CD4-positive, alpha-beta T cell treated with Interleukin-4 for 4 hours (primary cell): ENCODE measurements around the gene RBBP8NL.
A peak's percentile ranks its signal among the peaks of the same experiment; 100 is the strongest.
"Not testable (repeated sequence)": the region's sequence is repeated elsewhere in the genome, so short reads cannot be mapped to it uniquely, and the experiment has no call there.

Experiments
- DNase-seq: peaks from one replicate; pipeline ENCODE4 v3.0.0-alpha.2; 2020

The RBBP8NL gene

DNA sequence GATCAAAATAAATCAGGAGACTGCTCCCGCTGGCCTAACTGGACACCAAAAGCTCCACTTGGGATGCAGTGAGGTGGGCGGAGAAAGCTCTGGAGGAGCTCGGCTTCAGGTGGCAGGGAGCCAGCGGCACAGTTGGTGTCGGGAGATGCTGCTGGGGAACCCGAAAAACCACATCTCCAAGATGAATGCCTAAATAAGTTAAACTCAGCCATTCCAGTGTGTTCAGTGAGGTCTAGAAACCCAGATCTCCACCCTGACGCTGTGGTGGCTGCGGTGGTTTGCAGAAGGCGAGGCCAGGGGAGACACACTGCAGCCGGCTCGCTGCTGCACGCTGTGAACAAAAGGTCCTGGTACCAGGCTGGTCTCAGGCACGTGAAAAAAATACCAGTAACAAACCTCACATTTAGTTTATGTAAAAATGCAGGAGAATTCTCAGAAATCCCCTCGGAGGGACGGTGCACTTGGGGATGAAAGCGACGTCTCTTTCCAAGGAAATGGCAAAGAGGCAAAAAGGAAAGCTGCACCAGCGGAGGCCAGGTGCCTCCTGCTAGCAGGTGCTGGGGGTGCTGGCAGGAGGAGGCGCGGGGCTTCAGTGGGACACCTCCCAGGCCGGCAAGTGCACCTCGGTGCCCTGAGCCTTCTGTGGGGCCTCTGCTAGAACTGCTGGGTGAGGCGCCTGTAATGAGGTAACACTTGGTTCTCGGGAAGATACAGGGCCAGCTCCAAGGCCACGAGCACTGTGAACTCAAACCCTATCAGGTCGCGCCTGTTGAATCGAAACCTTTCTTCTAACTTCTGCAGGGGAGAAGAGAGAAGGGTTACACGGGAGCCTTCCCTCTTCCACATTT is 36.8 kb downstream of the RBBP8NL start:
- no peak for DNase-seq

DNA sequence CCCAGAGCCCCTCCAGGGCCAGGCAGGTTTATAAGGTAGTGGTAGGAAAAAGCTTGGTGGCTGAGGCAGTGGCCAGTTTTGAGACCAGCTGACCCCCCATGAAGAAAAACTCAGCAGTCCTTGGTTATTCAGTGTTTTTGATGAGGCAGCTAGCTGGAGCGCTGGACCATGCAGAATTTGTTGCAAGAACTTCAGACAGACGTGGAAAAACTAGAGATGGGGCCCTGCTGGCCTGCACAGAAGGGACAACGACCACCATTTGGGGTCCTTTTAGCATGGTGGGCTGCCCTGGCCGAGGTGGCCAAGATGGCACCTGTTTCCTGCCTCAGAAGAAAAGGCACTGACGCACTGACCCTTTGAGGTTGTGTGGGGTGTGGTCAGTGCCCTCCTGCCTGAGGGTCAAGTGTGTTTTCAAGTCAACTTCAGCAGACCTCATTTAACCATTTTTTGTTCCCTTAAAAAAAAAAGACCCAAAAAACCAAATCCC is 37.7 kb downstream of the RBBP8NL start:
- no peak for DNase-seq

DNA sequence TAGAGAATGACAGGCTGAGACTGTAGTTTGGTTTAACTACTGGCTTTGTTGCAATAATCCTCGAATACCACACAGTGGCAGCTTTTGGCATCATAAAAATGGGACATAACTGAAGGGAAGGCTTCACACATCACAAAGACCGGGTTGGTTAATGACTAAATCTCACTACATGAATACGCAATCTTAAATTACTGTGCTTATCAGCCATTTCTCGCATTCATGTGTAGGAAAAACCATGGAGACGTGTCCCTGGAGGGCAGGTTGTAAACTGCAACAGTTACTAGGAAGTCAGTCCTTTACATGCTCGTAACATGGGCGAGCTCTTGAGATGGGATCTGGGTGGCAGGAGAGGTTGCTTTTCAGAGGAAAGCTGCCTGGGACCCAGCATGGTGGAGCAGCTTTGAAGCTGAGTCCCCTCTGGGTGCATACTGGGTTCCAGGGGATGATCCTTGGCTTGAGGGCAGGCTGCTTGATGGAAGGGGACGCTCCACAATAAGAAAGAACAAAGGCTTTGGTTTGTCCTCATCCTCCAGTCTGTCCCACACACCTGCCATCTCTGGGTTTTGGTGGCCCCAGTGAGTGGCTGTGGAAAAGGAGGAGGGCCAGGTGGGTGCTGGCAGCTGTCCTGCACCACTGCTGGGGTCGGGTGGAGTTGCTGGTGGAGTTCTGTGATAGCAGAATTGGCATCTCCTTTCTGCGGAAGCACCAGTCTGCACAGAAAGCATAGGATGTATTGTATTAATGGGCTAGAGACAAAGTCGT is 38.3 kb downstream of the RBBP8NL start:
- no peak for DNase-seq

DNA sequence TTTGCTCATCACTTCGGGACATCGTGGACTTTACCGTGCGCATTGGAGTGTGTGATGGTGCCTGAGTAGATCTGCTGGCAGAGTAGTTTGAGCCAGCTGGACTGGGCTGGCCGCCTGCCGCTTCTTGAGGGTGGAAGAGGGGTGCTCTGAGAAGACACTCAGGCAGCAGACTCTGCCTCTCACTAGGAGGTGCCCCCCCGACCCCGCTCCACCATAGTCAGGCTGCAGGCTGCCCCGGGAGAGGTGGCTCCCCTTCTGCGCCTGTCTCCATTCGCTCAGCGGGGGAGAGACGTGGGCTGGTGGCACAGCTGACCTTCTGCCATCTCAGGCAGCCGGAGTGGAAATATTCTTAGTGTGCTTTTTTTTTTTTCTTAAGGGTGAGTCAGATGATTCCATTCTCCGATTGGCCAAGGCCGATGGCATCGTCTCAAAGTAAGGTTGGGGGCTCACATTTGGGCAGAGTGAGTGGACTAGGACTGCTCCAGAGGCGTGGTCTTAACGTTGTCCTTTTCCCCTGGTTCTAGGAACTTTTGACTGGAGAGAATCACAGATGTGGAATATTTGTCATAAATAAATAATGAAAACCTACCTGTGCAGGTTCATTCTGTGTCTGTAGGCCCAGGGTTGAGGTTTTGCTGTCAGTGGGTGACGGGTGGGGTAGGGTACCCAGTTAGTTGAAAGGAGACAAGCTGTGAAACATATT is 39.3 kb downstream of the RBBP8NL start:
- DNase-seq: no peak

DNA sequence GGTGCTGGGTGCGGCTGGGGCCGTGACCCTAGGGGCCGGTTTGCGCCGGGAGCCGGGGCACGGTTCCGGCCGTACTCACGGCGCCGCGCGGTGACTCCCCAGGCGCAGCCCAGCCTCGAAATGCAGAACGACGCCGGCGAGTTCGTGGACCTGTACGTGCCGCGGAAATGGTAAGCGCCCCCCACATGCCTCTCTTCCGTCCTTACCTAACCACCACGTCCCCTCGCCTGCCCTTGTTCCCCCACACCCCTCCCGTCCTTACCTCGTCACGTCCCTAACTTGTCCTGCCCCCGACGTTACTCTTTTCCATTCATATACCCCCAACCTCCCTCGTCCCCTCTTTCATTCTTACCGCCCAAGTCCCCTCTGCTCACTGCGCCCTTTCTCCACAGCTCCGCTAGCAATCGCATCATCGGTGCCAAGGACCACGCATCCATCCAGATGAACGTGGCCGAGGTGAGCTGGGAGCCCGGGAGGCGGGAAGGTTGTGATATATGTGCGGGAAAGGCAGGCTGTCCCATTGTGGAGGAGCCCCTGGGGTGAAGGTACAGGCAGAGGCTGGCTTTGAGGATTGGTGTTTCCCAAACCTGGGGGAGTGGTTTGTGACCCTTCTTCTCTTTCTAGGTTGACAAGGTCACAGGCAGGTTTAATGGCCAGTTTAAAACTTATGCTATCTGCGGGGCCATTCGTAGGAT is 40.0 kb downstream of the RBBP8NL start:
- DNase-seq: no peak

DNA sequence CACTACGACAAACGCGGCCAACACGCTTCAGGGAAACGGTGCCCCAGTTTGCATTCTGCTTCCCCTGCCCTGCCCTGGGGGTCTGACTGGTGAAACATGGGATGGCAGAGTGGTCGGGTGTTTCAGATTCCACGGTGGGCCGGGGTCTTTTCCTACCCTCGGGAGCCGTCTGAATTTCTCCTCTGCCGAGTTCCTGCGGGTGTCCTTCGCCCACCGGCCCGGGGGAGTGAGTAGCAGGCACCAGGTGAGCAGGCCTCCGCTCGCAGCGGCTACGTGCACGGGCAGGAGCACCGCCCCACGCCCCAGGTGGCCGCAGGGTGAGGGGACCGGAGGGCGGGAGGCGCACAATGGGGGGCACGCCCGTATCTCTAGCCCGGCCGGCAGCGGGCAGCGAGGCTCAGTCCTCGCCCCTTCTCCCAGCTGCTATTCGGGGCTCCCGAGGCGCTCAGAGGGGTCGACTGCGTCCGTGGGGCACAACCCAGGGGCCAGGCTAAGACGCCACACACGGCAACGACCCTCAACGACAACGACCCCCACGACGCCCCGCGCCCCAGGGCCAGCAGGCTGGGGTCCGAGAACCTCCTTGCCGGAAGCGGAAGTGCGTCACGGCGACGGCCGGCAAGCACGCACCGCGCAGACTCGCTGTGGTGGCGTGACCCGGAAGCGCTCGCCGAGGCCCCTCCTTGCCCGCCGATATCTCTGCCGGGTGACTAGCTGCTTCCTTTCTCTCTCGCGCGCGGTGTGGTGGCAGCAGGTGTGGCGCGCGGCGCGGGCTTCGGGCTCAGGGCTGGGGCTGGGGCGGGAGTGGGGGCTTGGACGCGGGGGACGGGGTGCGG is 40.7 kb downstream of the RBBP8NL start, which contains the start of gene RPS21:
TSS of gene RPS21 (plus strand) at position 721 of the 836 bp plus-strand sequence. CDS start 236 bp downstream, outside the sequence.
- DNase-seq: peak; percentile 91

DNA sequence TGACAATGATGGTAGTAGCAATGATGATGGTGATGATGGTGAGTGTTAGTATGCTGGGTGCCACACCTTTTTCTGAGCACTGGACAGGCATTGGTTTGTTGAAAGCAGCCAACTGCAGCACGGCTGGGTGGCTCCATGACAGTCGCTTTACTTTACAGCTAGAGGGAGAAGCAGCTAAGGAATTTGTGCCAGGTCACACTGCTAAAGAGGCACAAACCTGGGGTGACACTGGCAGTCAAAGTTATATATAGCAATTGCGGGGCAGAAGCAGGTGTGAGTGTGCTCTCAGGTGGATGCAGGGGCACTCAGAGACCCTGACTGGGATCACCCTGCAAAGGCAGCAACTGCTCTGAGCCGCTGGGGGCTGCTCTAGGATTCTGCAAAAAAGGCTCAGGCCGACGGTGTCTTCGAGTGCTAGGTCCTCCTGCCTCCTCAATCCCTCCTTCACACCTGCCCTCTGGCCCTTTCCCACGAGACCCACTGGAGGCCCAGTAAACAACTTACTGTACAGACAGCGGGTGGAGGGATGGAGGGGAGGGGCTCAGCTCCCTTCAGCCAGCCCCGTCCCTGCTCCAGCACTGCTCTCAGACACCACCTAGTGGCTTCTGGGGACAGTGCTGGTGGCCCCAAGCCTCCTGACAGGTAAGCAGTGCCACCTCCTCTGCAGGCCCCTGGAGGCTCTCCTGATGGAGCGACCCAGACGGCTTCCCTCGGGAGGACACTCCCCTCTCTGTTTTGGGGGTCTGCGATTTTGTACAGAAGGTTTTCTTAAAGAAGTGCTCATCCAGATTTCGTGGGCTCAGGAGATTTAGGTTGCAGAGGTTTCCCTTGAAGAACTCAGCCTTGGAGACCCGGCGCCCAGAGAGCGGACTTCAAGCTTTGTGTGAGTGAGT is 44.8 kb downstream of the RBBP8NL start:
- DNase-seq: peak; percentile 73

DNA sequence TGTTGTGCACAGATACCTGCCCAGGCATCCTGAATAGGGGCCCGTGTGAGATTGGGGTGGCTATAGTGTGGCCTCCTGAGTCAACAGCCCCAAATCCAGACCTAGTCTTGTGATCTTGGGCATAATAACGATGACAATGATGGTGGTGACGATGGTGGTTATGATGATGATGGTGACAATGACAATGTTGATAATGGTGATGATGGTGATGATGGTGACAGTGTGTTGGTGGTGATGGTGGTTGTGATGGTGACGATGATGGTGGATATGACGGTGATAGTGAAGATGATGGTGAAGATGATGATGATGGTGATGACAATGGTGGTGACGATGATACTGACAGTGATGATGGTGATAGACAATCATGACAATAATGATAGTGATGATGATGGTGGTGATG is 45.5 kb downstream of the RBBP8NL start:
- no peak for DNase-seq

DNA sequence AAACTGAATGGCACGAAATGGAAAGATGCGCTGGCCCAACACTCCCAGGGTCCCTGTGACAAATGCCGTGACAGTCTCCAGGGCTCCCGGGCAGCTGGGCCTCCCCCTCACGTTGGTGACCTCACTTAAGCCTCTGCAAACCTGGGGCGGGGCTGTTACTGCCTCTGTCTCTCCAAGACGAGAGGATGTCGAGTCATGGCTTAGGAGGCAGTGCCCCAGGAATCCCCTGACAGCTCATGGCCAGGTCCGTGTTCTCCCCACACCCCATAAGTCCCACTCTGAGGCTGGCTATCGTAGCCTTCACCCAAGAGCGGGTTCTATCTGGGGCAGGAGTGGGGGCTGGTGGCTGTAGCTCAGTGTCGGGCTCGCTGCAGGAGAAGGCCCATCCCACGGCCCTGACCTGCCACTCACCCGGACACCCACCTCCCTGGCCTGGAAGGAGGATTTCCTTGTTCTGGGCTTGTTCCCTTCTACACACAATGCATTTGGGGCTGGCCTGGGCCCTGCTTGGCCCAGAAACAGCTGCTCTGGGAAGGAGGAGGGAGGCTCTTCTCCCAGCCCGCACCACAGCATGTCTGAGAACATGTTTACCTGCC is 46.0 kb downstream of the RBBP8NL start:
- DNase-seq: no peak

DNA sequence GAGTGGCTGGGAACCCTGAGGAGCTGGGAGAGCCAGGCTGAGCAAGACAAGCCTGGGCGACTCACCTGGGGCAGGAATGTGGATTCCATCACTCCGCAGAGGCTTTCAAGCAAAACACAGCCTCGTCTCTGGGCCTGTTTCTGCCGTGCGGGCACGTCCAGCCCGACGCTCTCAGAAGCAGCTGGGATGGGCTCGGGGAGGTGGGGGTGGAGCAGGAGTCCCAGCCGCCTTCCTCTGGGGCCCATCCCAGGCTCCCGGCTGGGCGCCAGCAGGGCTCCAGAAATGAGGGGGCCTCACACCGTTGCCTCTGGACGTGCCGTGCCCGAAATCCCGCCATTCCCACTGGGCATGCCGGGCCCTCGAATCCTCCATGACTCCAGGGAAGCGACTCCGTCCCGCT is 49.1 kb downstream of the RBBP8NL start:
- no peak for DNase-seq

DNA sequence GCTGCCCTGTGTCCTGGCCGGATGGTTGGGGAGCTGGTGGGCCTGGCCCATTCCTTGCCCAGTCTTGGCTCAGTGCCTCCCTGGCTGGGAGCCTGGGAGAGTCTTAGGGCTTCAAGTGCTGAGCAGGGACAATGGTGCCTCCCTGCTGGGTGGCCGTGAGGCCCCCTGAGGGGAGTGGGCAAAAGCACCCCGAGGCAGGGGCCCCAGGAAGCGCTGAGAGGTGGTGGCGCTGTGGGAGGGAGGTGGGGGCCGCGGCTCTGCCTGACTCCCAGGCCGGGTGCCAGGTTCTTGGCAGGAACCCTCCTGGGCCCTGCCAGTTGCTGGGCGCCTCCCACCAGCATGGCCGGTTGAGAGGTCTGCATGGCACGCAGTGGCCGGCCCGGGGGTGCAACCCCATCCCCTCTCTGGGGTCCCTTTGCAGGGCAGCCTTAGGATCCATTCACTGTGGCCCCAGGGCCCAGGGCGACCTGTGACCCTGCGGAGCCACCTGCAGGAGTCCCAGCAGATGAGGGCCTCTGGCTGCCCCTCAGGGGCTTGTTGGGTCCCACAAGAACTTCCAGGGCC is 49.6 kb downstream of the RBBP8NL start:
- no peak for DNase-seq

DNA sequence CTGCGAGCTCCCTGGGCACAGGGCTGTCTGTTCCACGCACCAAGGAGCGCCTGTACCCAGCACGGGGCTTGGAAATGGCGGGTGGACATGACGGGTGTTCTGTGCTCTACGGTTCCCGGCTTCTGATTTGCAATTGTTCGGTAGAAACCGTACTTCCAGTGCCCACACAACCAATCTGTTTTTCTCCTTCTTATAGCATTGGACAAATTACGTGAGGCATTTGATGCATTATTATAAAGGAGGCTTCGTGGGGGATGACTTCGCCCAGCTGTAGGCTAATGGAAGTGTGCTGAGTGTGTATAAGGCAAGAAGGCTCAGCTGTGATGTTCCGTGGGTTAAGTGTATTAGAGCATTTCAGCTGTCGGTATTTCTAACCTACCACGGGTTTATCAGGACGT is 50.3 kb downstream of the RBBP8NL start:
- no peak for DNase-seq

DNA sequence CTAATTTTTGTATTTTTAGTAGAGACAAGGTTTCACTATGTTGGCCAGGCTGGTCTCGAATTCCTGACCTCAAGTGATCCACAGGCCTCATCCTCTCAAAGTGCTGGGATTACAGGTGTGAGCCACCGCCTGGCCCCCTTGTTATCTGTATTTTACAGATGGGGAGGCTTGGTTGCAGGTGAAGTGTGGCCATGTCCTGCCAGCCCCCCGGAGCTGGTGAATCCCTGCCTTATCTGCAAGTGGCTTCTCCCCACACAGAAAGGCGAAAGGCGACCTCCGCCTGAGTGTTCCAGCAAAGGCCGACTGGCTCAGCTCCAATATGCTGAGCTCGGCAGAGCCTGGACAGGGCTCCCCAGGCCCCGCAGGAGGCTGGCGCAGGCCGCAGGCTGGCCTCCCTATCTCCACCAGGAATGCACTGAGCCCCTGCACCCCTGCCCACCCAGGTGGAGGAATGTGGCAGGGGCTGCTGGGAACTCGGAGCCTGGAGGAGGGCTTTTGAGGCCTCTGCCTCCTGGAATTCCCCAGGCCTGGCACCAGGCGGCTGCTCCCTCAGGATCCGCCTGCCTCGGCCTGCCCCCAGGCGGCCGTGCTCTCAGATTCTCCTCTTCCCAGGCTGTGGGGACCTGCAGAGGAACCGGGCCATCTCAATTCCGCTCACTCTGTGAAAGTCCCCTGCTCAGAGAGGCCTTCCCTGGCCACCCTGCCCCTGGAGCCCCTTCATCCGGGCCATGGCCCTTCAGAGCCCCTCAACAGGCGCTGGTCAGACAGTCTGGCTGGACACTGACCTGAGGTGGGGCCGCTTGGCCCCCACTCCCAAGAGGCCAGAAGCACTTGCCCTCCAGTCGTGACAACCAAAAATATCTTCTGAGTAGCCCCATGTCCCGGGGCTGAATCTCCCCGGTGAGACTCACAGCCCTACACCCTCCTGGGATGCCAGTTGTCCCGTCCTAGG is 51.0 kb downstream of the RBBP8NL start:
- no peak for DNase-seq

DNA sequence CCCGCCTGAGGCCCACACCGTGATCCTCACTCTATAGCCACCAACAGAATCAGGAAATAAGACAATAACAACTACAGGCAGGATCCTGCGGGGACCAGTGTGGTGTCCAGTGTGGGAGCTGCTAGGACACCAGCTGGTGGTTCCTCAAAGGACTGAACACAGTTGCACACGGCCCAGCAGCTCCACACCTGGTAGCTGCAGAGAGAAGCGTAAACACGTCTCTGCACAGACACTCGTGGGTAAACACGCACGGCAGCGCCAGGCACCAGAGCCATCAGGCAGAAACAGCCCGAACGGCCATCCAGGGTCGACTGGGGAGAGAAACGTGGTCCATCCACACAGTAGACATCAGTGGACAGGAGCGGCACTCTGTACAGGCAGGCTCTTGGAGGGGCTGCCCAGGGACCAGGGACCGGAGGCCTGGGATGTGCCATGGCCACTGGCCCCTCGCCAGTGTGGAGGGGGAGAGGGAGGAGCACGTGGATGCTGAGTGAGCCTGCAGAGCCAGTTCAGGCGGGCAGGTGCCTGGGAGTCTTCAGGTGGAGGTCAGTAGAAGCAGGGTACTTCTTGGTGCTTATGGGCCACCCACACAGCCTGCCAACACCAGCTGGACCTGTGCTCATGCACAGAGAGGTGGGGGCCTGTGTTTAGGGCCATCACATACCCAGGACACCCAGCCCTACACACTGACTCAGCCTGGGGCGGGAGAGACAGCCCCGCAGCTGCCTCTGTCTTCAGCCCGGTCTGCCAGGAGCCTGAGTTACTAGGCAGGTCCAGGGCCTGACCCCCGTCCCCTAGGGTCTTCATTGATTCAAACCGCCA is 52.8 kb downstream of the RBBP8NL start:
- DNase-seq: no peak

DNA sequence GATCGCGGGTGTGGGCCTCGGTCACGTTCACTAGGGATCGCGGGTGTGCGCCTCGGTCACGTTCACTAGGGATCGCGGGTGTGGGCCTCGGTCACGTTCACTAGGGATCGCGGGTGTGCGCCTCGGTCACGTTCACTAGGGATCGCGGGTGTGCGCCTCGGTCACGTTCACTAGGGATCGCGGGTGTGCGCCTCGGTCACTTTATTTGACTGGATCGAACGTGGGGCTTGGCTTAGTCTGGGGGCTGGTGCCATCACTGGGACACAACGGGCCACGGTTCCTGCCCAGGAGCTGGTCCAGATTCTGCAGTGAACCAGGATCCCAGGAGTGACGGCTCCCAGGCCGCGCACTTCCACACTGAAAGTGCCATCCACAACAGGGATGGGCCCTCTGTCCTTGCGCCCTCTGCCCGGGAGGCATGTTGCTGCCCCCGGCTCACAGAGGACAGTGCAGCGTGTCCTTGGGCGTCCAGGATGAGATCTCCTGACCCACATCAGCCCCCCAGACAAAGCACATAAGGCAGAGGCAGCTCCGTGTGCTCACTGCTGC is 53.6 kb downstream of the RBBP8NL start:
- not testable (repeated sequence) for DNase-seq

DNA sequence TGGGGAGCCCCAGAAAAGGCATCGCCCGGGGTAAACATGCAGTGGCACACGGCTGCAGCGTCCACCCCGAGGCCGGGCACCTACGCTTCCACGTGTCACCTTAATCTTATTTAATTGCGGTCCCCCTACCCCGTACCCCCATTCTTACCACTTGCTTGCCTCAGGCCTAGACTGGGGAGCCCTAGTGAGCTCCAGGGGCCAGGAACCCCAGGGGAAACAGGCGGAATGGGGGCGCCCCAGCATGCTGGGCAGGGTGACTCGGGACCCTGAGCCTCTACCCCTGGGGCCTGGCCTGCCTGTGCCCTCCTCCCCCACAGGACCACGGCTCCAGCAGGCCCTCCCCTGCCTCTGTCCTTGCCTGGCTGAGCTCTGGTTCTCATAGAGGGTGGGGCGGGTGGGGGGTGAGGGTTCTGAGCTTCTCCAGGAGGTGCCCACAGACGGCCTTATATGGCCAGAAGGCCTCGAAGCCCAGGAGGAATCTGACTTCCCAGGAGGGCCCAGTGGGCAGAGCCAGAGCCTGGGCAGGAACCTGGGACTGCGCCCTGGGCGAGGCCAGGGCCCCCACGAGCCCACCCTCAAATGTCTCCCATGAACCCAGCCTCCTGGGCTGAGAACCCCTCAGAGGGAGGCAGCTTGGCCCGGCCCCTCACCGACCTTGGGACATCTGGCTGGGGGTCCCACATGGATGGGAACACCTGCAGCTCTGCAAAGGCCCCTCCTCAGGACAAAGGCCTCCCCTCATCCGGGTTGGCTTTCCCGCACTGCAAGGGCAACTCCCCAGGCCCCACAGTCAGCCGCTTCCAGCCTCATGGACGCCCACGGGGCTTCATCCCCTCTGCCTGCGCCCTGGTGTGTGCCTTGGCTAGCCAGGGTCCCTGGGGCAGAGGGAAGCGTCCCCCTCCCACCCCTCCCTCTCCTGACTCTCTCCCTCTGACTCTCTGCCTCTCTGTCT is 55.0 kb downstream of the RBBP8NL start:
- DNase-seq: no peak
